ENCODE data around the gene ZNF467. TPM values are rescaled to one million over a fixed set of nuclear protein-coding genes. Genes with fewer than 3 reads are reported as not detected.

ZNF467 gene
- total RNA-seq, 4 donors from 2014 or later, result 6.2 to 12.1 (median 9.8) TPM

- intact Hi-C loops (cut with DNase I; ENCODE audit: low total_unique reads), result no loop called here
- no peak overlapping the region for H3K4me3 ChIP-seq (ENCODE audit: low read depth, poor library complexity, severe bottlenecking)
- DNase-seq (ENCODE audit: low spot score in 2 of 2), result no peak
- 58 to 71% methylated on average over 11 of the region's 11 CpGs for WGBS, 2 donors
- TF ChIP-seq POLR2A (IDR thresholded peaks at IDR 0.05) (no peak), CTCF (IDR thresholded peaks at IDR 0.05) (no peak)
These were observed 57.1 kb downstream of the ZNF467 start for GRCh38 chr7:149716007-149716931.

GRCh38 chr7:149715476-149715875 lies 57.9 kb downstream of the ZNF467 start:
- no peak for TF ChIP-seq CTCF (IDR thresholded peaks at IDR 0.05)
- no peak for TF ChIP-seq POLR2A (IDR thresholded peaks at IDR 0.05)
- DNase-seq (ENCODE audit: low spot score in 2 of 2), result peak in 1 of 2 donors; percentile 83
- H3K4me3 ChIP-seq (ENCODE audit: low read depth, poor library complexity, severe bottlenecking), result peak overlapping the region; percentile 32
- 36 to 43% methylated on average over 6 to 8 of the region's 8 CpGs for WGBS, 2 donors
- intact Hi-C loops (cut with DNase I; ENCODE audit: low total_unique reads), result no loop called here

- DNase-seq (ENCODE audit: low spot score in 2 of 2), result peak in 1 of 2 donors; percentile 87
- intact Hi-C loops (cut with DNase I; ENCODE audit: low total_unique reads), result no loop called here
- no peak for TF ChIP-seq POLR2A (IDR thresholded peaks at IDR 0.05)
- TF ChIP-seq CTCF (IDR thresholded peaks at IDR 0.05), result no peak
- 1% methylated on average over 26 to 28 of the region's 48 CpGs for WGBS, 2 donors
- peak overlapping the region; percentile 32 for H3K4me3 ChIP-seq (ENCODE audit: low read depth, poor library complexity, severe bottlenecking)
These were observed 58.4 kb downstream of the ZNF467 start for GRCh38 chr7:149714910-149715471.

Other genes with a start within 250 kb of the ZNF467 start
- gene ZNF862, start 64.8 kb upstream of the ZNF467 start, total RNA-seq, result 10 to 100 TPM; 12.8 to 34.3 (median 22.3) TPM
- gene ATP6V0E2, start 100.4 kb upstream of the ZNF467 start, total RNA-seq, result 10 to 100 TPM in 3 of 4 donors, 1 to 10 TPM in 1; 9.3 to 33.6 (median 20.6) TPM